ENCODE results near the gene GRPEL1. TPM values are rescaled to one million over a fixed set of nuclear protein-coding genes. Genes with fewer than 3 reads are reported as not detected.

The GRPEL1 gene
- total RNA-seq, 2 donors from 2014 or later = 18.5 to 25.5 TPM

DNA sequence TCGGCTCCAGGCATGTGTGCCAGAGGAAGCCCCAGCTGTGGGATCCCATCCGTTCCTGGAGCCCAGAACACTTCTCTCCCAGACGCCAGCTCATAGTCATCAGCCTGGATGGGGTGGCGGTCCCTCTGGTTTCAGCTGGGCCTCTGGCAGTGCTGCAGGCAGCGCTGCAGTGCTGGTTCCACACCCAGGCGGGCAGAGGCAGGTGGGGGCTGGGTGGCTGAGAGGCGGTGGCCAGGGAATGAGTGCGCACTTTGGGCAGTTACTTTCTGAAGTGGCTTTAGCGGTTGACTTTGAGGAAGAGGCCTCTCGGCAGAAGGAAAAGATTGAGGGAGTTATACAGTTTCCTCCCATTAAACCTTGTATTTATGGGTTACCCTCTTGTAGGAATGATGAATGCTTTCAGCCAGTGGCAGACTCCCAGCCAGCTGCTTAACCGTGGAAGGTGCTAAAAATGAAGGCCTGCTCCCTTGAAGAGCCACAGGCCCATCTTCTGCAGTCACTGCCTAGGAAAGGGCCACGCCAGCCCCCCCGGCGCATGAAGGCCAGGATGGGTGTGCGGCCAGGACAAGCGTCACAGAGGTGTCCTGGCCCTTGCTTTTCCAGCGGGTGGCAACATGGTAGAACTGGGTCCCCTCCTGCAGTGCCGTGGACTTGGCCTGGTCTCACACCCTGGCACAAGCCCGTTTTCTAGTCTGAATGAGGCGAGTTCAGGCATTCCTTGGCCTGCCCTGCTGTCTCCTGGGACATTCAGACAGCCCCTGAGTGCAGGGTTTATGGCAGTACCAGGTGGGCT is 14.7 kb downstream of the GRPEL1 start:
- no peaks in the 10 kb centered on the region for H3K9me3 Mint-ChIP-seq
- DNase-seq = no peak
- H3K27me3 ChIP-seq (ENCODE audit: control insufficient read depth, insufficient read depth, low read length, poor library complexity, severe bottlenecking) = no peaks in the 10 kb centered on the region
- no peak overlapping the region for H3K27ac Mint-ChIP-seq
- H3K4me3 Mint-ChIP-seq = no peak overlapping the region
- H3K27ac ChIP-seq (ENCODE audit: low read depth, low read length) = no peak overlapping the region
- 93 to 96% methylated on average over 13 to 20 of the region's 20 CpGs for WGBS, 2 experiments (ENCODE audit: insufficient coverage in 1 of 2, insufficient read length in 1 of 2)
- no peaks in the 10 kb centered on the region for H3K4me1 ChIP-seq (ENCODE audit: control insufficient read depth, insufficient read depth, low read length)
- H3K9ac ChIP-seq (ENCODE audit: extremely low read depth, low read length, poor library complexity, severe bottlenecking) = no peak overlapping the region
- peaks cover 11% of the 10 kb centered on the region for H3K4me1 Mint-ChIP-seq
- TF ChIP-seq, protein P1, sequence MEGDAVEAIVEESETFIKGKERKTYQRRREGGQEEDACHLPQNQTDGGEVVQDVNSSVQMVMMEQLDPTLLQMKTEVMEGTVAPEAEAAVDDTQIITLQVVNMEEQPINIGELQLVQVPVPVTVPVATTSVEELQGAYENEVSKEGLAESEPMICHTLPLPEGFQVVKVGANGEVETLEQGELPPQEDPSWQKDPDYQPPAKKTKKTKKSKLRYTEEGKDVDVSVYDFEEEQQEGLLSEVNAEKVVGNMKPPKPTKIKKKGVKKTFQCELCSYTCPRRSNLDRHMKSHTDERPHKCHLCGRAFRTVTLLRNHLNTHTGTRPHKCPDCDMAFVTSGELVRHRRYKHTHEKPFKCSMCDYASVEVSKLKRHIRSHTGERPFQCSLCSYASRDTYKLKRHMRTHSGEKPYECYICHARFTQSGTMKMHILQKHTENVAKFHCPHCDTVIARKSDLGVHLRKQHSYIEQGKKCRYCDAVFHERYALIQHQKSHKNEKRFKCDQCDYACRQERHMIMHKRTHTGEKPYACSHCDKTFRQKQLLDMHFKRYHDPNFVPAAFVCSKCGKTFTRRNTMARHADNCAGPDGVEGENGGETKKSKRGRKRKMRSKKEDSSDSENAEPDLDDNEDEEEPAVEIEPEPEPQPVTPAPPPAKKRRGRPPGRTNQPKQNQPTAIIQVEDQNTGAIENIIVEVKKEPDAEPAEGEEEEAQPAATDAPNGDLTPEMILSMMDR (conservative IDR thresholded peaks at IDR 0.05) = no peak
- H3K4me3 ChIP-seq (ENCODE audit: low read length) = no peak overlapping the region
- H3K9me3 ChIP-seq (ENCODE audit: control insufficient read depth, low read length) = no peaks in the 10 kb centered on the region
- H3K36me3 Mint-ChIP-seq (ENCODE audit: low read depth) = peaks cover 32% of the 10 kb centered on the region
- H3K36me3 ChIP-seq (ENCODE audit: control insufficient read depth, insufficient read depth, low read length) = peaks cover 27% of the 10 kb centered on the region
- H3K27me3 Mint-ChIP-seq (ENCODE audit: insufficient read depth) = no peaks in the 10 kb centered on the region

DNA sequence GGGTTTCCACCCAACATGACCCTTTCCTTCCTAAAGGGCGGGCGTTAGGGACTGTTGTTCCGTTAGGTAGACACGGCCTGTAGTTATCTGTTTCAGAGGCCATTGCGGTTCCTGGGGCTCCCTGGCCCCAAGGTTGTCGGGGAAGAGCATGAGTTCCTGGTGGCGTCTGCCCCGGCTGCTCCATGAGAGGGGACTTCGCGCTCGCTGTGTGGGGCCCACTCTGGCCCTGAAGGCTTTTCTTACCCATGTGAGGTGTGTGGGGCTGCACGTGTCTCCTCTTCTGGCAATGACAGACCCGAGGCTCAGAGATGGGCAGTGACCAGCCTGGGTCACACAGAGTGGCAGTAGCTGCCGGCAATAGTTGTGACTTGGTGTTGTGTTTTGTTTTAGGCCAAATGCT is 15.6 kb downstream of the GRPEL1 start:
- Histone ChIP-seq H3K36me3 (ENCODE audit: control insufficient read depth, insufficient read depth, low read length) (peaks cover 23% of the 10 kb centered on the region), H3K9ac (ENCODE audit: extremely low read depth, low read length, poor library complexity, severe bottlenecking) (no peak overlapping the region), H3K27ac (ENCODE audit: low read depth, low read length) (no peak overlapping the region), H3K4me3 (ENCODE audit: low read length) (no peak overlapping the region), H3K4me1 (ENCODE audit: control insufficient read depth, insufficient read depth, low read length) (no peaks in the 10 kb centered on the region), H3K9me3 (ENCODE audit: control insufficient read depth, low read length) (no peaks in the 10 kb centered on the region), H3K27me3 (ENCODE audit: control insufficient read depth, insufficient read depth, low read length, poor library complexity, severe bottlenecking) (no peaks in the 10 kb centered on the region)
- H3K9me3 Mint-ChIP-seq = no peaks in the 10 kb centered on the region
- H3K4me1 Mint-ChIP-seq = peaks cover 11% of the 10 kb centered on the region
- TF ChIP-seq, protein P1 (conservative IDR thresholded peaks at IDR 0.05) = no peak
- no peak overlapping the region for H3K4me3 Mint-ChIP-seq
- WGBS, 2 experiments (ENCODE audit: insufficient coverage in 1 of 2, insufficient read length in 1 of 2) = 95 to 99% methylated on average over 13 to 14 of the region's 14 CpGs
- H3K27ac Mint-ChIP-seq = peak overlapping the region; percentile 13
- H3K27me3 Mint-ChIP-seq (ENCODE audit: insufficient read depth) = no peaks in the 10 kb centered on the region
- DNase-seq = no peak
- H3K36me3 Mint-ChIP-seq (ENCODE audit: low read depth) = peaks cover 28% of the 10 kb centered on the region

DNA sequence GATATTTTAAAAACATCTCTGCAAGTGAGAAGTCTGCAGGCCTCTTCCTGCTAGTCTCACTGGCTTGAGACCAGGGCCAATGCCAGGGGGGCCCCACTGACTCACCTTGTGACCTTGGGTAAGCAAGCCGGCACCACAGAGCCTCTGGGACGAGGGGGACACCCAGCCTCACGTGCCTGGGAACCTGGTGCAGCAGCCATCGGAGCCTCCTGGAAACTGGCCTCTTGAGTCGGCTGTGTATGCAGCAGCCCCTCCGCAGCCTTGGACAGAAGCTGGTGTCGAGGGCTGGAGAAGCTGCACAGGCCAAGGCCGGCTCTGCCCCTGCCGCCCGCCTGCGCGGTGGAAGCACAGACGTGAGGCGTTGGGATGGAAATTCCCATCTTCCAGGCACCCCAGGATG is 16.0 kb downstream of the GRPEL1 start:
- Mint-ChIP-seq H3K27me3 (ENCODE audit: insufficient read depth) (no peaks in the 10 kb centered on the region), H3K36me3 (ENCODE audit: low read depth) (peaks cover 28% of the 10 kb centered on the region), H3K4me3 (no peak overlapping the region), H3K4me1 (peaks cover 11% of the 10 kb centered on the region), H3K27ac (no peak overlapping the region), H3K9me3 (no peaks in the 10 kb centered on the region)
- Histone ChIP-seq H3K9me3 (ENCODE audit: control insufficient read depth, low read length) (no peaks in the 10 kb centered on the region), H3K4me3 (ENCODE audit: low read length) (no peak overlapping the region), H3K9ac (ENCODE audit: extremely low read depth, low read length, poor library complexity, severe bottlenecking) (no peak overlapping the region), H3K4me1 (ENCODE audit: control insufficient read depth, insufficient read depth, low read length) (no peaks in the 10 kb centered on the region), H3K36me3 (ENCODE audit: control insufficient read depth, insufficient read depth, low read length) (peaks cover 20% of the 10 kb centered on the region), H3K27me3 (ENCODE audit: control insufficient read depth, insufficient read depth, low read length, poor library complexity, severe bottlenecking) (no peaks in the 10 kb centered on the region), H3K27ac (ENCODE audit: low read depth, low read length) (no peak overlapping the region)
- no peak for DNase-seq
- WGBS, 2 experiments (ENCODE audit: insufficient coverage in 1 of 2, insufficient read length in 1 of 2) = 95 to 99% methylated on average over 9 to 14 of the region's 14 CpGs
- TF ChIP-seq, protein P1 (conservative IDR thresholded peaks at IDR 0.05) = no peak

All from endodermal cell (in vitro differentiated cells).